GM18858 (cell line): Measurements from ENCODE around the gene SERTAD1.

Experiments used
- ATAC-seq: cut with Tn5 transposase; IDR thresholded peaks from one replicate; pipeline ENCODE4 v1.9.1; 2021; ENCODE audit not compliant: unreplicated experiment

The SERTAD1 gene

DNA sequence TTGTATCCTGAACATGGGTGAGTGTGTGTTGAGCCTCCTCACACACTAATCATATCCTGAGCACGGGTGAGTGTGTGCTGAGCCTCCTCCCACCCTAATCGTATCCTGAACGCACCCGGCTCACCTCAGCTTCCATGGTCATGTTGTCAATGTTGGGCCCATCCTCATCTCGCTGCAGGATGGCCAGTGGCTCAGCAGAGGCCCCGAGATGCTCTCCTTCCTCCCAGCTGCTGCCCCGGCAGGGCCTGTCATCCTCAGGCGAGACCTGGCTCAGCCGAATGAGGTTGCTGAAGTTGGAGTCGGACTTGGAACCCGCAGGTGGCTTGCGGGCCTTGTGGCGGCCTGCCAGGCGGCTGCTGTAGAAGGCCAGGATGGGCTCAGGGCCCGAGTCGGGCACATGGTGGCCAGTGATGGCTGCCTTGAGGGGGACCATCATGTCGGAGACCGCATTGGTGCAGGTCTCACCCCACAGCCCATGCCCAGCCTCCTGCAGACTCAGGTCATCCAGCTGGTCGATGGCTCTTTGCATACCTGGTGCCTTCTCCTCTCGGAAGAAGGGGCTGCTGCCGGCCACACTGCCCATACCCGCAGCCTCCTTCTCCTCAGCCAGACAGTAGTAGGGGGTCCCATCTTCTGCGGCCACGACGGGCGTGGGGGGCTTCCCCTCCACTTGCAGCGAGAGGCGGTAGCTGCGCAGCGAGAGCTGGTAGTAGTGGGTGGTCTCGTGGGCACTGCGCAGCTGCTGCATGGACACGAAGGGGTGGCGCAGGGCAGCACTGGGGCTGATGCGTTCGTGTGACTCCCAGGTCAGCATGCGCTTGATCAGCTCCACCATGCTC is 45.4 kb downstream of the SERTAD1 start:
- no peak for ATAC-seq

DNA sequence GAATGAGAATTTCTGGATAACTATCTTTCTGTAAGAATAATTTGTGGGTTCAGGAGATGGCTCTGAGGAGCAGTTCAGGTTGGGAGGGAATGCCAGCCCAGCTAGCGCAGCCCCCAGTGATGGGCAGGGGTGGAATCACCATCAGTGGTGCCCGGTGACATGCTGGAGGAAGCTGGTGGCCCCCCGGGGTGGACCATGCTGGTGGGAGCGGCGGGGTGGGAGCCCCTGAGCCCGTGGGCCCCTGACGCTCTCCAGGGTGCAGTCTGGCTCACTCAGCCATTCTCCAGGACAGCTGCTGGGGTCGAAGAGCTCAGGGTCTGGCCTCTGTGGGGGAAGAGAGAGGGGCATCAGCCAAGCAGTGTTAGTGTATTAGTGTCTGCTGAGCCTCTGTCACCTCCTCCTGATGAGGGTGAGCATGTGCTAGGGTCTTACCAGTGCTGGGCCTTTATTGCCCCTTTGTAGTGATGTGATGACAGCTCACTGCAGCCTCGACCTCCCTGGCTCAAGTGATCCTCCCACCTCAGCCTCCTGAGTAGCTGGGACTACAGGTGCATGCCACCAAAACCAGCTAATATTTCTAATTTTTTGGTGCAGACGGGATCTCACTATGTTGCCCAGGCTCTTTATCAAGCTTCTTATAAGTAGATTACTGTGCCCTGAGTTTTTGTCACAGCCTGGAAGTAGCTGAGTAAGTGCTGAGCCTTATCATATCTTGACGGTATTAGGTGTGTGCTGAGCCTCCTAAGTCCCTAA is 46.2 kb downstream of the SERTAD1 start:
- ATAC-seq = no peak

DNA sequence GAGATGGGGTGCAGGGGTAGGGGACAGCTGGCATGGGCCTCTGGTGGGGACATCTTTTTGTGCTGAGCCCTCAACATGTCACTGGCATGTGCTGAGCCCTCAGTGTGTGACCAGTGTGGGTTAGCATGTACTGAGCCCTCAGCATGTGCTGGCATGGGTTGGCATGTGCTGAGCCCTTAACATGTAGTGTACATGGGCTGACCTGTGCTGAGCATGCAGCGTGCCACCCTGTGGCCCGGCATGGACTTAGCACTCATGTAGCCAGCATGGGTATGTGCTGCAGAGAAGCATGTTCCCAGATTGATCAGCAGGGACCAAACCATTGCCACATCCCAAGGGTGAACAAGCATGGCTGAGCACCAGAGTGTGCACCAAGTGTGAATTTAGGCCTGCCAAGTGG is 47.3 kb downstream of the SERTAD1 start:
- ATAC-seq = no peak

DNA sequence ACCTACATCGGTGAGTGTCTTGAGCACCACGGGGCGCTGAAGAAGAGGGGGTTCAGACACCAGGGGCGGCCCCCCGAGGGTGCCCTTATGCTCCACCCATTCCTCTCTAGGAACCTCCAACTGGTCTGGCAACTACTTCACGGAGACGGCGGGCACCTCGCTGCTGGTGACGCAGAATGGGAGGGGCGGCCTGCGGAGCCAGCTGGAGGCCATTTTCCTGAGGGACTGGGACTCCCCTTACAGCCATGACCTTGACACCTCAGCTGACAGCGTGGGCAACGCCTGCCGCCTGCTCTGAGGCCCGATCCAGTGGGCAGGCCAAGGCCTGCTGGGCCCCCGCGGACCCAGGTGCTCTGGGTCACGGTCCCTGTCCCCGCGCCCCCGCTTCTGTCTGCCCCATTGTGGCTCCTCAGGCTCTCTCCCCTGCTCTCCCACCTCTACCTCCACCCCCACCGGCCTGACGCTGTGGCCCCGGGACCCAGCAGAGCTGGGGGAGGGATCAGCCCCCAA is 47.9 kb downstream of the SERTAD1 start:
- no peak for ATAC-seq

DNA sequence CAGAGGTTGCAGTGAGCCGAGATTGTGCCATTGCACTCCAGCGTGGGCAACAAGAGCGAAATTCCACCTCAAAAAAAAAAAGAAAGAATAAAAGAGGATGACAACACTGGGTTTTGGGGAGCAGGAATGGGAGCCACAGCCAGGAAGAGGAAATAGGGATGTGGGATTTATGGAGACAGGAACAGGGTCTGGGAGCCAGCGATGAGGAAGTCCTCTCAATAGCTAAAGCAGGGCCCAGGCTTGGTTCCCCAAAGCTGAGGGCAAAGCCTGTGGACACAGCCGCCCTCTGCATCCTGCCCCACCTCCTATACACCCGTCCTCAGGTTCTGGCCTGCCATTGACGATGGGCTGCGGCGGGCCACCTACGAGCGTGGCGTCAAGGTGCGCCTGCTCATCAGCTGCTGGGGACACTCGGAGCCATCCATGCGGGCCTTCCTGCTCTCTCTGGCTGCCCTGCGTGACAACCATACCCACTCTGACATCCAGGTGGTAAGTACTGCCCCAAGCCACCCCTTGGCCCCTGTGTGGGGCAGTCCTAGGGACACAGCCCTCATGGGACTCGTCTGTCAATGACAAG is 49.4 kb downstream of the SERTAD1 start:
- no peak for ATAC-seq

DNA sequence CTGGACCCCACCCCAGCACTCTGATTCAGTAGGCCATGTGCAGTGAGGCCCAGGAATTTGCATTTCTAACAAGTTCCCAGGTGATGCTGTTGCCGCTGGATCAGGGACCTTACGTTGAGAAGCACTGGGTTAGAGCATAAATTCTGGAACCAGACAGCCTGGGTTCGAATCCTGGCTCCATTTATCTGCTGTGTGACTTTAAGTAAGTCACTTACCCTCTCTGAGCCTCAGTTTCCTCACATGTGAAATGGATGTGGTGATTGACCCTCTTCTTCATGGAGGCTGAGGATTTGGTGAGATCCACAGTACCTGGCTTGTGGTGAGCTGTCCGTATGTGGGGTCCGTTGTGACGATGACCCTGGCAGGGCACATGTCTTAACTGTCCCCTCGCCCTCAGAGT is 51.7 kb downstream of the SERTAD1 start:
- no peak for ATAC-seq

DNA sequence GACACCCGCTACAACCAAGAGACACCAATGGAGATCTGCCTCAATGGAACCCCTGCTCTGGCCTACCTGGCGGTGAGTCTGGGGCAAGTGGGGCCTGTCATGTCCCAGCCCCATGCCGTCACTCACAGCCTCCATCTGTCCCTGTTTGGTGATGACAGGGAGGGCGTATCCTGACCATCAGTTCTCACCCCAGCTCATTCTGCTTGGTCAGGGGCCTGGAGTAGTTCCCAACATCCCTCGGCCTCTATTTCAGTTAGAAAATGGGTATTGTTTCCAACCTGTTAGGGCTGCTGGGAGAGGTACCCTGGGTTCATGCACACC is 54.0 kb downstream of the SERTAD1 start:
- ATAC-seq = no peak
